ENCODE data around the gene CSNK1A1.
"Not testable (repeated sequence)": the region's sequence is repeated elsewhere in the genome, so short reads cannot be mapped to it uniquely, and the experiment has no call there.

CSNK1A1 gene

GRCh38 chr5:149551227-149552037 is at the start of gene CSNK1A1:
Gene CSNK1A1, minus strand, starts transcription at chr5:149551439. Its CDS starts 475 bp downstream, at chr5:149550964.
- peak; percentile 78 for TF ChIP-seq CTCF (IDR thresholded peaks at IDR 0.05; ENCODE audit: low read depth, low read length)
- DNase-seq (ENCODE audit: extremely low read depth, low read depth): peak; percentile 96

GRCh38 chr5:149600932-149601331 is 49.7 kb upstream of the CSNK1A1 start:
- TF ChIP-seq CTCF (IDR thresholded peaks at IDR 0.05; ENCODE audit: low read depth, low read length): no peak
- no peak for DNase-seq (ENCODE audit: extremely low read depth, low read depth)

- DNase-seq (ENCODE audit: extremely low read depth, low read depth): no peak
- no peak for TF ChIP-seq CTCF (IDR thresholded peaks at IDR 0.05; ENCODE audit: low read depth, low read length)
These were observed 48.1 kb upstream of the CSNK1A1 start for GRCh38 chr5:149599375-149599774.

- no peak for DNase-seq (ENCODE audit: extremely low read depth, low read depth)
- TF ChIP-seq CTCF (IDR thresholded peaks at IDR 0.05; ENCODE audit: low read depth, low read length): no peak
These were observed 47.7 kb upstream of the CSNK1A1 start for GRCh38 chr5:149598966-149599365.

GRCh38 chr5:149598234-149598633 is 47.0 kb upstream of the CSNK1A1 start:
- not testable (repeated sequence) for DNase-seq (ENCODE audit: extremely low read depth, low read depth)

GRCh38 chr5:149597618-149598017 is 46.4 kb upstream of the CSNK1A1 start:
- DNase-seq (ENCODE audit: extremely low read depth, low read depth): no peak
- no peak for TF ChIP-seq CTCF (IDR thresholded peaks at IDR 0.05; ENCODE audit: low read depth, low read length)

GRCh38 chr5:149596712-149597111 is 45.5 kb upstream of the CSNK1A1 start:
- no peak for DNase-seq (ENCODE audit: extremely low read depth, low read depth)
- no peak for TF ChIP-seq CTCF (IDR thresholded peaks at IDR 0.05; ENCODE audit: low read depth, low read length)

- DNase-seq (ENCODE audit: extremely low read depth, low read depth): not testable (repeated sequence)
These were observed 43.9 kb upstream of the CSNK1A1 start for GRCh38 chr5:149595105-149595504.
